A673 (cell line): ENCODE data around the gene C7orf25. TPM values are rescaled to one million over a fixed set of nuclear protein-coding genes. Genes with fewer than 3 reads are reported as not detected.

ENCODE experiments used
- BruUV-seq: library from RNA; stranded (reverse); fragments of 400-500 nt; replicated peaks from 2 replicates; lab custom pipeline; 2021; lab: Mats Ljungman, UMichigan
- CTCF ChIA-PET: fragments of 300-600 bp; sonication (Branson Sonifier 250); formaldehyde crosslinking; loops from one replicate; lab custom pipeline; 2022; ENCODE audit warnings: antibody characterized with exemption; lab: Charles Lee
- POLR2A ChIA-PET: fragments of 300-600 bp; sonication (Branson Sonifier 250); formaldehyde crosslinking; loops from one replicate; lab custom pipeline; 2022; ENCODE audit warnings: antibody characterized with exemption; ENCODE audit not compliant: low non-redundant PET; lab: Charles Lee
- DNase-seq: peaks from one replicate; pipeline ENCODE4 v3.0.0-alpha.2; 2015; ENCODE audit warnings: low spot score
- H3K27ac ChIP-seq: fragments of 200-600 bp; sonication (generic); 2 replicates; pipeline ENCODE4 v1.5.1; 2016; ENCODE audit warnings: mixed run types, low read depth, mild to moderate bottlenecking, mixed read lengths, antibody characterized with exemption, low read length; ENCODE audit not compliant: poor library complexity, severe bottlenecking
- H3K27me3 ChIP-seq: fragments of 200-600 bp; sonication (generic); replicated peaks from 2 replicates; pipeline ENCODE4 v1.6.1; 2017; ENCODE audit warnings: mixed run types, low read depth, mild to moderate bottlenecking, mixed read lengths, antibody characterized with exemption, low read length; ENCODE audit not compliant: insufficient read depth, poor library complexity
- H3K36me3 ChIP-seq: fragments of 200-600 bp; sonication (generic); 2 replicates; pipeline ENCODE4 v1.6.1; 2016; ENCODE audit warnings: mixed run types, mild to moderate bottlenecking, mixed read lengths, antibody characterized with exemption, low read length; ENCODE audit not compliant: insufficient read depth, poor library complexity, severe bottlenecking
- H3K4me1 ChIP-seq: fragments of 200-600 bp; sonication (generic); 2 replicates; pipeline ENCODE4 v1.6.1; 2017; ENCODE audit warnings: mixed run types, mild to moderate bottlenecking, mixed read lengths, antibody characterized with exemption, low read length; ENCODE audit not compliant: insufficient read depth, poor library complexity, severe bottlenecking
- H3K4me3 ChIP-seq: fragments of 200-600 bp; sonication (generic); 2 replicates; pipeline ENCODE4 v1.5.1; 2016; ENCODE audit warnings: low read depth, mixed run types, mild to moderate bottlenecking, mixed read lengths, low read length; ENCODE audit not compliant: poor library complexity, severe bottlenecking
- H3K9me3 ChIP-seq: fragments of 200-600 bp; sonication (generic); 2 replicates; pipeline ENCODE4 v1.6.1; 2016; ENCODE audit warnings: mixed run types, low read depth, mild to moderate bottlenecking, mixed read lengths, antibody characterized with exemption, low read length; ENCODE audit not compliant: poor library complexity, severe bottlenecking
- CTCF ChIP-seq: fragments of 300-800, 200-600 bp; sonication (generic); conservative IDR thresholded peaks from 2 replicates; pipeline ENCODE4 v1.5.1; 2017; ENCODE audit warnings: low read depth, mild to moderate bottlenecking, antibody characterized with exemption, low read length, moderate library complexity, mixed read lengths
- EZH2 ChIP-seq: fragments of 200-600 bp; sonication (generic); IDR thresholded peaks from 2 replicates; pipeline ENCODE4 v1.6.1; 2017; ENCODE audit warnings: borderline replicate concordance, low read depth, mild to moderate bottlenecking, mixed read lengths, antibody characterized with exemption, low read length; ENCODE audit not compliant: poor library complexity, severe bottlenecking
- intact Hi-C: fragments of 100-400 bp; cut with micrococcal nuclease; formaldehyde crosslinking; loops from one replicate; pipeline ENCODE4 v1.10.0; 2022; ENCODE audit not compliant: unreplicated experiment
- total RNA-seq: library from RNA; stranded (reverse); gene quantifications from 2 replicates; pipeline ENCODE4 v1.2.3, GENCODE V29; 2021

The C7orf25 gene
- total RNA-seq, 1 experiment from 2014 or later, result 7.3 TPM

GRCh38 chr7:42869131-42870020 lies 42.5 kb downstream of the C7orf25 start:
- BruUV-seq, result no TSS peak

GRCh38 chr7:42868480-42868879 lies 43.4 kb downstream of the C7orf25 start:
- no peaks in the 10 kb centered on the region for H3K27me3 ChIP-seq
- H3K4me3 ChIP-seq, result no peak overlapping the region
- no TSS peak for BruUV-seq
- intact Hi-C loops, result no loop called here
- no peaks in the 10 kb centered on the region for H3K36me3 ChIP-seq
- POLR2A ChIA-PET, result no interaction called here
- H3K9me3 ChIP-seq, result no peaks in the 10 kb centered on the region
- TF ChIP-seq EZH2, result no peak
- no peak for TF ChIP-seq CTCF
- no peak overlapping the region for H3K27ac ChIP-seq
- DNase-seq, result no peak
- CTCF ChIA-PET, result no interaction called here
- no peaks in the 10 kb centered on the region for H3K4me1 ChIP-seq

More at GRCh38 chr7:42869131-42870020, 42.5 kb downstream of the C7orf25 start:
- CTCF ChIA-PET, result no interaction called here
- no peak overlapping the region for H3K4me3 ChIP-seq
- POLR2A ChIA-PET, result no interaction called here
- TF ChIP-seq EZH2 (no peak), CTCF (no peak)
- no peaks in the 10 kb centered on the region for H3K4me1 ChIP-seq
- H3K36me3 ChIP-seq, result no peaks in the 10 kb centered on the region
- intact Hi-C loops, result no loop called here
- no peaks in the 10 kb centered on the region for H3K9me3 ChIP-seq
- no peak for DNase-seq
- no peaks in the 10 kb centered on the region for H3K27me3 ChIP-seq
- no peak overlapping the region for H3K27ac ChIP-seq

Other genes with a start within 250 kb of the C7orf25 start
- 182 and 193 TPM in 2 replicates for gene PSMA2, start 20.1 kb upstream of the C7orf25 start, total RNA-seq
- gene MRPL32, start 20.3 kb upstream of the C7orf25 start, total RNA-seq, result 88.3 and 102 TPM in 2 replicates
- gene HECW1, start 200.6 kb upstream of the C7orf25 start, total RNA-seq, result 0.39 and 0.57 TPM in 2 replicates